Measurements from ENCODE around the gene PTPN21.

PTPN21 gene

GRCh38 chr14:88504602-88505001 is 50.2 kb downstream of the PTPN21 start:
- Histone ChIP-seq H3K4me3 (ENCODE audit: low read depth, low read length) (no peak overlapping the region), H3K36me3 (ENCODE audit: control insufficient read depth in 2 of 2, insufficient read depth in 1 of 2, low read length in 2 of 2) (peaks cover 0 to 13% of the 10 kb centered on the region in 2 experiments; a peak in 2 of 3 replicates), H3K27ac (ENCODE audit: extremely low read depth, low read depth, low read length) (no peak overlapping the region), H3K9me3 (ENCODE audit: control insufficient read depth, insufficient read depth, low read depth, low read length) (no peaks in the 10 kb centered on the region), H3K4me1 (ENCODE audit: control insufficient read depth, insufficient read depth, low read length) (0 out of 2 replicates have a peak, but pooled peaks cover 4% of the 10 kb centered on the region)
- ChIA-PET CTCF (interaction anchor here (1.0 kb wide), 1 partner anchor 11 kb away, joined by 4 read pairs; no protein-coding TSS in a partner anchor), POLR2A (no interaction called here)
- TF ChIP-seq ZNF335 (tag by site-specific recombination; conservative IDR thresholded peaks at IDR 0.05), result no peak
- TF ChIP-seq ZNF19 (tag by site-specific recombination; IDR thresholded peaks at IDR 0.05; ENCODE audit: low read depth), result no peak
- no peak for TF ChIP-seq ZNF514 (tag by site-specific recombination; IDR thresholded peaks at IDR 0.05)
- no peak for TF ChIP-seq ZNF473 (tag by site-specific recombination; IDR thresholded peaks at IDR 0.05)
- no peak for TF ChIP-seq GLIS2 (tag by site-specific recombination; IDR thresholded peaks at IDR 0.05)
- no peak for TF ChIP-seq ZNF416 (tag by site-specific recombination; IDR thresholded peaks at IDR 0.05)
- TF ChIP-seq, protein P1, sequence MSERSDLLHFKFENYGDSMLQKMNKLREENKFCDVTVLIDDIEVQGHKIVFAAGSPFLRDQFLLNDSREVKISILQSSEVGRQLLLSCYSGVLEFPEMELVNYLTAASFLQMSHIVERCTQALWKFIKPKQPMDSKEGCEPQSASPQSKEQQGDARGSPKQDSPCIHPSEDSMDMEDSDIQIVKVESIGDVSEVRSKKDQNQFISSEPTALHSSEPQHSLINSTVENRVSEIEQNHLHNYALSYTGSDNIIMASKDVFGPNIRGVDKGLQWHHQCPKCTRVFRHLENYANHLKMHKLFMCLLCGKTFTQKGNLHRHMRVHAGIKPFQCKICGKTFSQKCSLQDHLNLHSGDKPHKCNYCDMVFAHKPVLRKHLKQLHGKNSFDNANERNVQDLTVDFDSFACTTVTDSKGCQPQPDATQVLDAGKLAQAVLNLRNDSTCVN (tag by site-specific recombination; optimal IDR thresholded peaks at IDR 0.05), result no peak
- TF ChIP-seq MYNN (tag by site-specific recombination; IDR thresholded peaks at IDR 0.05; ENCODE audit: borderline replicate concordance), result no peak
- no peak for TF ChIP-seq YY1 (tag by site-specific recombination; IDR thresholded peaks at IDR 0.05)
- TF ChIP-seq GFI1B (tag by site-specific recombination; IDR thresholded peaks at IDR 0.05), result no peak
- TF ChIP-seq, protein P2, sequence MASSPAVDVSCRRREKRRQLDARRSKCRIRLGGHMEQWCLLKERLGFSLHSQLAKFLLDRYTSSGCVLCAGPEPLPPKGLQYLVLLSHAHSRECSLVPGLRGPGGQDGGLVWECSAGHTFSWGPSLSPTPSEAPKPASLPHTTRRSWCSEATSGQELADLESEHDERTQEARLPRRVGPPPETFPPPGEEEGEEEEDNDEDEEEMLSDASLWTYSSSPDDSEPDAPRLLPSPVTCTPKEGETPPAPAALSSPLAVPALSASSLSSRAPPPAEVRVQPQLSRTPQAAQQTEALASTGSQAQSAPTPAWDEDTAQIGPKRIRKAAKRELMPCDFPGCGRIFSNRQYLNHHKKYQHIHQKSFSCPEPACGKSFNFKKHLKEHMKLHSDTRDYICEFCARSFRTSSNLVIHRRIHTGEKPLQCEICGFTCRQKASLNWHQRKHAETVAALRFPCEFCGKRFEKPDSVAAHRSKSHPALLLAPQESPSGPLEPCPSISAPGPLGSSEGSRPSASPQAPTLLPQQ (tag by site-specific recombination; IDR thresholded peaks at IDR 0.05), result no peak
- no peak for TF ChIP-seq ZNF214 (tag by site-specific recombination; IDR thresholded peaks at IDR 0.05; ENCODE audit: borderline replicate concordance)
- no peak for TF ChIP-seq ZNF664 (tag by site-specific recombination; IDR thresholded peaks at IDR 0.05)
- TF ChIP-seq ZNF266 (tag by site-specific recombination; IDR thresholded peaks at IDR 0.05; ENCODE audit: low read depth), result no peak
- no peak for TF ChIP-seq SALL2 (tag by site-specific recombination; IDR thresholded peaks at IDR 0.05; ENCODE audit: borderline replicate concordance)
- no peak for TF ChIP-seq ZNF654 (tag by site-specific recombination; IDR thresholded peaks at IDR 0.05; ENCODE audit: low read depth)
- TF ChIP-seq ZNF184 (tag by site-specific recombination; IDR thresholded peaks at IDR 0.05), result no peak
- TF ChIP-seq ZNF112 (tag by site-specific recombination; IDR thresholded peaks at IDR 0.05), result no peak
- no peak for TF ChIP-seq ZNF629 (tag by site-specific recombination; IDR thresholded peaks at IDR 0.05)
- TF ChIP-seq ZNF610 (tag by site-specific recombination; IDR thresholded peaks at IDR 0.05; ENCODE audit: borderline replicate concordance), result no peak

GRCh38 chr14:88503754-88504406 is 50.9 kb downstream of the PTPN21 start:
- CTCF ChIA-PET, result interaction anchor here (1.0 kb wide), 1 partner anchor 10 kb away, joined by 4 read pairs; no protein-coding TSS in a partner anchor
- no peak overlapping the region for H3K4me3 ChIP-seq (ENCODE audit: low read depth, low read length)
- POLR2A ChIA-PET, result no interaction called here
- H3K27ac ChIP-seq (ENCODE audit: extremely low read depth, low read depth, low read length), result no peak overlapping the region
- 0 out of 2 replicates have a peak, but pooled peaks cover 4% of the 10 kb centered on the region for H3K4me1 ChIP-seq (ENCODE audit: control insufficient read depth, insufficient read depth, low read length)
- TF ChIP-seq ZNF335 (tag by site-specific recombination; conservative IDR thresholded peaks at IDR 0.05), result no peak
- TF ChIP-seq TRIM28 (IDR thresholded peaks at IDR 0.05; ENCODE audit: borderline replicate concordance, low read length), result no peak
- TF ChIP-seq PBX3 (CRISPR knock-in tag; IDR thresholded peaks at IDR 0.05), result no peak
- TF ChIP-seq, protein P3, sequence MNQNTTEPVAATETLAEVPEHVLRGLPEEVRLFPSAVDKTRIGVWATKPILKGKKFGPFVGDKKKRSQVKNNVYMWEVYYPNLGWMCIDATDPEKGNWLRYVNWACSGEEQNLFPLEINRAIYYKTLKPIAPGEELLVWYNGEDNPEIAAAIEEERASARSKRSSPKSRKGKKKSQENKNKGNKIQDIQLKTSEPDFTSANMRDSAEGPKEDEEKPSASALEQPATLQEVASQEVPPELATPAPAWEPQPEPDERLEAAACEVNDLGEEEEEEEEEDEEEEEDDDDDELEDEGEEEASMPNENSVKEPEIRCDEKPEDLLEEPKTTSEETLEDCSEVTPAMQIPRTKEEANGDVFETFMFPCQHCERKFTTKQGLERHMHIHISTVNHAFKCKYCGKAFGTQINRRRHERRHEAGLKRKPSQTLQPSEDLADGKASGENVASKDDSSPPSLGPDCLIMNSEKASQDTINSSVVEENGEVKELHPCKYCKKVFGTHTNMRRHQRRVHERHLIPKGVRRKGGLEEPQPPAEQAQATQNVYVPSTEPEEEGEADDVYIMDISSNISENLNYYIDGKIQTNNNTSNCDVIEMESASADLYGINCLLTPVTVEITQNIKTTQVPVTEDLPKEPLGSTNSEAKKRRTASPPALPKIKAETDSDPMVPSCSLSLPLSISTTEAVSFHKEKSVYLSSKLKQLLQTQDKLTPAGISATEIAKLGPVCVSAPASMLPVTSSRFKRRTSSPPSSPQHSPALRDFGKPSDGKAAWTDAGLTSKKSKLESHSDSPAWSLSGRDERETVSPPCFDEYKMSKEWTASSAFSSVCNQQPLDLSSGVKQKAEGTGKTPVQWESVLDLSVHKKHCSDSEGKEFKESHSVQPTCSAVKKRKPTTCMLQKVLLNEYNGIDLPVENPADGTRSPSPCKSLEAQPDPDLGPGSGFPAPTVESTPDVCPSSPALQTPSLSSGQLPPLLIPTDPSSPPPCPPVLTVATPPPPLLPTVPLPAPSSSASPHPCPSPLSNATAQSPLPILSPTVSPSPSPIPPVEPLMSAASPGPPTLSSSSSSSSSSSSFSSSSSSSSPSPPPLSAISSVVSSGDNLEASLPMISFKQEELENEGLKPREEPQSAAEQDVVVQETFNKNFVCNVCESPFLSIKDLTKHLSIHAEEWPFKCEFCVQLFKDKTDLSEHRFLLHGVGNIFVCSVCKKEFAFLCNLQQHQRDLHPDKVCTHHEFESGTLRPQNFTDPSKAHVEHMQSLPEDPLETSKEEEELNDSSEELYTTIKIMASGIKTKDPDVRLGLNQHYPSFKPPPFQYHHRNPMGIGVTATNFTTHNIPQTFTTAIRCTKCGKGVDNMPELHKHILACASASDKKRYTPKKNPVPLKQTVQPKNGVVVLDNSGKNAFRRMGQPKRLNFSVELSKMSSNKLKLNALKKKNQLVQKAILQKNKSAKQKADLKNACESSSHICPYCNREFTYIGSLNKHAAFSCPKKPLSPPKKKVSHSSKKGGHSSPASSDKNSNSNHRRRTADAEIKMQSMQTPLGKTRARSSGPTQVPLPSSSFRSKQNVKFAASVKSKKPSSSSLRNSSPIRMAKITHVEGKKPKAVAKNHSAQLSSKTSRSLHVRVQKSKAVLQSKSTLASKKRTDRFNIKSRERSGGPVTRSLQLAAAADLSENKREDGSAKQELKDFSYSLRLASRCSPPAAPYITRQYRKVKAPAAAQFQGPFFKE (tag by site-specific recombination; IDR thresholded peaks at IDR 0.05; ENCODE audit: borderline replicate concordance), result no peak
- no peak for TF ChIP-seq ZNF626 (tag by site-specific recombination; IDR thresholded peaks at IDR 0.05)
- peaks cover 0 to 13% of the 10 kb centered on the region in 2 experiments; a peak in 2 of 3 replicates for H3K36me3 ChIP-seq (ENCODE audit: control insufficient read depth in 2 of 2, insufficient read depth in 1 of 2, low read length in 2 of 2)
- no peaks in the 10 kb centered on the region for H3K9me3 ChIP-seq (ENCODE audit: control insufficient read depth, insufficient read depth, low read depth, low read length)
